AG10803 (cell line): ENCODE results near the gene GNG7.
"Not testable (repeated sequence)": the region's sequence is repeated elsewhere in the genome, so short reads cannot be mapped to it uniquely, and the experiment has no call there.

Experiments
- DNase-seq: peaks from one replicate; pipeline ENCODE4 v3.0.0; 2010; ENCODE audit warnings: low read depth
- H3K4me3 ChIP-seq: 2 replicates; pipeline ENCODE4 v1.5.1; 2011; ENCODE audit warnings: mild to moderate bottlenecking, low read length, control low read depth
- TF ChIP-seq, protein P1 (sequence below): conservative IDR thresholded peaks from 2 replicates; pipeline ENCODE4 v1.5.1; 2011; ENCODE audit warnings: mild to moderate bottlenecking, low read length, control low read depth, inconsistent platforms

The GNG7 gene

DNA sequence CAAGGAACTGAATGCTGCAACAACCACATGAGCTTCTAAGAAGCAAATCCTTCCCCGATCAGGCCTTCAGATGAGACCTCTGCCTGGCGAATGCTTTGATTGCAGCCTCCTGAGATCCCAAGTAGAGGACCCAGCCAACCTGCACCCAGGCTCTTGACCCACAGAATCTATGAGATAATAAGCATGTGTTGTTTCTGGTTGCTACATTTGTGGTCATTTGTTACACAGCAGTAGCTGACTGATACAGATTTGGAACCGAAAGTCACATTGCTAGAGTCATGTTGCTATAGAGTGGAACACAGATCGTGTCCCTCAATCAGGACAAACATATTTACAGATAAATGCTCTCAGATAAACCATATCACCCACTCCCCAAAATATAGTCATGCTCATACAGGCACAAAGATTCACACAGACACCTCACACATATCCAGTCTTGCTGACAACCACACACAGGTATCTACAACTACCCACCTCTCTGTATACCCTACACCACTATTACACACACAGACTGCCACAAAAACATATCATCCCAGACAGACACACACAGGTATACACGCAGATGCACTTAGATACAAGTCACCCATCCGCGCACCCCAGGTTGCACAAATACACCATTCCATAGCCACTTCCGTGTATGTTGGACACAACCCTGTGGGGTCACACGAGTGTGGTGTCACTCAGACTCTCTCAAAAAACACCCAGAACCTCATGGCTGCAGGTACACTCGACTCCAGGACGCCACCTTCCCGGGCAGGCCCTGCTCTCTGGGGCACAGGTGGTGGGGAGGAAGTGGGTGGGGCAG, 13.2 kb upstream of the GNG7 start:
- DNase-seq = no peak
- TF ChIP-seq, protein P1, sequence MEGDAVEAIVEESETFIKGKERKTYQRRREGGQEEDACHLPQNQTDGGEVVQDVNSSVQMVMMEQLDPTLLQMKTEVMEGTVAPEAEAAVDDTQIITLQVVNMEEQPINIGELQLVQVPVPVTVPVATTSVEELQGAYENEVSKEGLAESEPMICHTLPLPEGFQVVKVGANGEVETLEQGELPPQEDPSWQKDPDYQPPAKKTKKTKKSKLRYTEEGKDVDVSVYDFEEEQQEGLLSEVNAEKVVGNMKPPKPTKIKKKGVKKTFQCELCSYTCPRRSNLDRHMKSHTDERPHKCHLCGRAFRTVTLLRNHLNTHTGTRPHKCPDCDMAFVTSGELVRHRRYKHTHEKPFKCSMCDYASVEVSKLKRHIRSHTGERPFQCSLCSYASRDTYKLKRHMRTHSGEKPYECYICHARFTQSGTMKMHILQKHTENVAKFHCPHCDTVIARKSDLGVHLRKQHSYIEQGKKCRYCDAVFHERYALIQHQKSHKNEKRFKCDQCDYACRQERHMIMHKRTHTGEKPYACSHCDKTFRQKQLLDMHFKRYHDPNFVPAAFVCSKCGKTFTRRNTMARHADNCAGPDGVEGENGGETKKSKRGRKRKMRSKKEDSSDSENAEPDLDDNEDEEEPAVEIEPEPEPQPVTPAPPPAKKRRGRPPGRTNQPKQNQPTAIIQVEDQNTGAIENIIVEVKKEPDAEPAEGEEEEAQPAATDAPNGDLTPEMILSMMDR = no peak
- H3K4me3 ChIP-seq = no peak overlapping the region

DNA sequence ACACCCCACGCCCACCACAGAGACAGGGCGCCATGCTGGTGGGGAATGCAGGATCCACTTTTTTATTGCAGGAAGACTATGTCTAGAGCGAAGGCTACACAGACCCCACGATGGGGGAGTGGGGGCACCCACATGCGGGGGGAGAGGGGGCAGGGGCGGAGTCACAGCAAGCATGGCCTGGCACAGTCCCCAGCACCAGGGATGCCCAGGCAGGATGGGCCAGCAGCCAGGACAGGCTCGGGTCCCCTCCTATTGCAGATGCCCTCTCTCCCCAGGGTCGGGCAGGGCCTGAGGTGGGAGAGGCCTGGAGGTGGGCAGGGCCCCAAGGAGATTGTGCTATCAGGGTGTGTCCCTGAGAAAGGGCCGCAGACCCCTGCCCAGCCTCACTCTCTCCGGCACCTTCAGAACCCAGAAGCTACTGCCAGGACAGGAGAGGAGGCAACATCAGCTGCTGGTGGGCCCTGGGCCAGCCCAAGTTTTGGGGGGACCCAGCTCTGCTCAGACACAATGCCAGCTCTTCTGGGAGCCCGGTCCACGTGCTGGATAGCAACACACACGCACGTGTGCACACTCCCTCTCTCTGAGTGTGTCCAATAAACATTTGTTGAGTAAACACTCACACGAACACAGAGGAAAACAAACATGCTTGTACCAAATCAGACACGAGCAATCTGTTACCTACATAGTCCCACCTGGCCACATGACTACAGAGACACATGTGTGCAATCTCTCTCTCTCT, 12.2 kb upstream of the GNG7 start:
- TF ChIP-seq, protein P1 = no peak
- no peak for DNase-seq
- no peak overlapping the region for H3K4me3 ChIP-seq

DNA sequence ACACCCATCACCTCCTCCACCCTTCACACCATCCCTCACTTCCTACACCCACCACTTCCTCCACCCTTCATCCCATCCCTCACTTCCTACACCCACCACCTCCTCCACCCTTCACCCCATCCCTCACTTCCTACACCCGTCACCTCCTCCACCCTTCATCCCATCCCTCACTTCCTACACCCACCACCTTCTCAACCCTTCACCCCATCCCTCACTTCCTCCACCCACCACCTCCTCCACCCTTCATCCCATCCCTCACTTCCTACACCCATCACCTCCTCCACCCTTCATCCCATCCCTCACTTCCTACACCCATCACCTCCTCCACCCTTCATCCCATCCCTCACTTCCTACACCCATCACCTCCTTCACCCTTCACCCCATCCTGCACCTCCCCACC, 11.6 kb upstream of the GNG7 start:
- not testable (repeated sequence) for H3K4me3 ChIP-seq, DNase-seq

DNA sequence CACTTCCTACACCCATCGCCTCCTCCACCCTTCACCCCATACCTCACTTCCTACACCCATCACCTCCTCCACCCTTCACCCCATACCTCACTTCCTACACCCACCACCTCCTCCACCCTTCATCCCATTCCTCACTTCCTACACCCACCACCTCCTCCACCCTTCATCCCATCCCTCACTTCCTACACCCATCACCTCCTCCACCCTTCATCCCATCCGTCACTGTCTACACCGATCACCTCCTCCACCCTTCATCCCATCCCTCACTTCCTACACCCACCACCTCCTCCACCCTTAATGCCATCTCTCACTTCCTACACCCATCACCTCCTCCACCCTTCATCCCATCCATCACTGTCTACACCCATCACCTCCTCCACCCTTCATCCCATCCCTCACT, 10.7 kb upstream of the GNG7 start:
- DNase-seq, H3K4me3 ChIP-seq: not testable (repeated sequence)

DNA sequence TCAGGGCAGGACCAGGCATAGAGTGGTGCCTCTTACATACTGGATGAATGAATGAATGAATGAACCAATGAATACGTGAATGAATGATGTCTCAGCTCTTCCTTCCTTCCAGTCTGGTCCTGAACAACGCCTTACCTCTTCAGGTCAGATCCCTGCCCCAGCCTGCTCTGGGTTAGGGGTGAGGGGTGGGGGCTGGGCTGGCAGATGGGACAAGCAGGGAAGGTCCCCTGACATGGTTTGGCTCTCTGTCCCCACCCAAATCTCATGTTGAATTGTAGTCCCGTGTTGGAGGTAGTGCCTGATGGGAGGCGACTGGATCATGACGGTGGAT, 9.3 kb upstream of the GNG7 start:
- TF ChIP-seq, protein P1 = no peak
- no peak for DNase-seq
- H3K4me3 ChIP-seq = no peak overlapping the region

DNA sequence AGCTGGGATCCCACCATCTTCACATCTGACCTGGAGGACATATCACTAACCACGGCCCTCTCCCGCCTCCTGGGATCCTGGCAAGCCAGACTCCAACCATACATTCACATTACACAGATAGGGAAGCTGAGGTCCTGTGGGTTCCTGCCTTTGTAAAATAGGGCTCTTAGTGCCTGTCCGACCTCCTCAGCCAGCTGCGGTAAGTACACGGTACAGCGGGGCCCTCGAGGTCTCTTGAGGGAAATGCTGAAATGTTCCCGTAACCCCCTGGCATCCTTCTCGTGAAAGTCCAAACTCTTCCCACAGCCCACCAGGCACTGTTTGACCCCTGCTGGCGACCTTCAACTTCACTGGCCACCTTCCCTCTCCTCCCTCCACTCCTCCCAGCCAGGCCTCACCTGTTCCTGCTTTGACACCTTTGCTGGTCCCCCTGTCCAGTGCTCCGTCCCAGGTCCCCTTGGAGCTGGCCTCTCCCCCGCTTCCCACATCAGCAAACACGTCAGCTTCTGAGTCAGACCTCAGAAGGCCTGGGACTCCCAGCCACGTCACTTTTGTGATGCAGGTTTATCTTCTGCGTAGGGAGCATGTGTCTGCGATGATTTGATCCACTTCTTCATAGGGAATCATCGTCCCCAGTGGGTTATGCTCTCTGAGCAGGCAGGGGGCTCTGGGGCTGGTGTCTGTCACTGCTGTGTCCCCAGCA, 8.8 kb upstream of the GNG7 start:
- no peak overlapping the region for H3K4me3 ChIP-seq
- peak; percentile 13 for DNase-seq
- TF ChIP-seq, protein P1 = no peak

DNA sequence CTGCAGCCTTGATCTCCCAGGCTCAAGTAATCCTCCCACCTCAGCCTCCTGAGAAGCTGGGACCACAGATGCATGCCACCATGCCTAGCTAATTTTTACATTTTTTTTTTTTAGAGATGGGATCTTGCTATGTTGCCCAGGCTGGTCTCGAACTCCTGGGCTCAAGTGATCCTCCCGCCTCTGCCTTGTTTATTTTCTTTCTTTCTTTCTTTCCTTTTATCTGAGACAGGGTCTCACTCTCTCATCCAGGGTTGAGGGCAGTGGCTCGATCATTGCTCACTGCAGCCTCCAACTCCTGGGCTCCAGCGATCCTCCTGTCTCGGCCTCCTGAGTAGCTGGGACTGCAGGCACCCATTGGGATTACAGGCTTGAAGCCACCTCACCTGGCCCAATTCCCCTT, 3.8 kb upstream of the GNG7 start:
- no peak overlapping the region for H3K4me3 ChIP-seq
- TF ChIP-seq, protein P1 = no peak
- no peak for DNase-seq
